ENCODE data around the gene WBP1.
"Not testable (repeated sequence)": the region's sequence is repeated elsewhere in the genome, so short reads cannot be mapped to it uniquely, and the experiment has no call there.

WBP1 gene

GRCh38 chr2:74481431-74481830 is 23.2 kb downstream of the WBP1 start:
- in situ Hi-C loops (cut with HindIII; ENCODE audit: low sequenced_read_pairs), result no loop called here

DNA sequence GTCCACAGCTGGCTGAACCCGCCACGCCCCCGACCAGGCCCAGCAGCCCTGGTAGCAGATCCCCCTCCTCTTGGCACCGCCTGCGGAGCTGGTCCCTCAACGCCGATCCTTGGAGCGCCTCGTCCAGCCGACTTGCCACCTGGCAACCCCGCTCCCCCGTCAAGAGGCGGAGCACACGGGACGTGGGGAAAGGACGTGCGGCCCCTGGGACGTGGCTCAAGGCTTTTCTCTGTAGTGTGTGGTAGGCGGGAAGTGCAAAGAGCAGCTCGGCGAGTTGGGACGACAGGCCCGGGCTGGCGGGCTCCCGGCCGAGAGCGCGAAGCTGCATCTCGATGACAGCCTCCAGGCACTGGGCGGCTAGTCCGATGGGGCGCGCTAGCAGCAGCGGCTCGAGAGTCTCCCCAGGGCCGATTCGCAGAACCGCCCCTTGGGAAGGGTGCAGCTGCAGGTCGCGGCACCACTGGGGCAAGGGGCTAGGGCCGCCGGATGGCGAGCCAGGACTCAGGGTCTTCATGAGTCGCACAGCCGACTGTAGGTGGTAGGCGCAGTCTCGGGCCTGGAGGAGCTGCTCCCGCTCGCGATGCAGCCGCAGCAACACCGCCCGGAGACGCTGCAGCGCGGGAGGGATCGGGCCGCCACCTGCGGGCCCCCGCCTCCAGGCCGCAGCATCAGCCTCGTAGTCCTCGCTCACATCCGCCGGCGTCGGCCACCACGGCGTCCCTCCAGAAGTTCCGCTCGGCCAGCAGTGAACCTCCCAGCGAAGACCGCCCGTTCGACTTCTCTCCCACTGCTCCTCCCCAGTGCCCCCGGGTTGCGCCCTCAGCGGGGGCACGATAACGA is 23.9 kb downstream of the WBP1 start:
- in situ Hi-C loops (cut with HindIII; ENCODE audit: low sequenced_read_pairs), result no loop called here

GRCh38 chr2:74482801-74483674 is 24.8 kb downstream of the WBP1 start, which contains the start of the genes CCDC142 and TTC31:
TSS of gene CCDC142 (minus strand) at chr2:74482998. CDS start at chr2:74482837, 161 bp downstream.
TSS of gene TTC31 (plus strand) at chr2:74483081. CDS start at chr2:74483096, 15 bp downstream.
- in situ Hi-C loops (cut with HindIII; ENCODE audit: low sequenced_read_pairs), result no loop called here

DNA sequence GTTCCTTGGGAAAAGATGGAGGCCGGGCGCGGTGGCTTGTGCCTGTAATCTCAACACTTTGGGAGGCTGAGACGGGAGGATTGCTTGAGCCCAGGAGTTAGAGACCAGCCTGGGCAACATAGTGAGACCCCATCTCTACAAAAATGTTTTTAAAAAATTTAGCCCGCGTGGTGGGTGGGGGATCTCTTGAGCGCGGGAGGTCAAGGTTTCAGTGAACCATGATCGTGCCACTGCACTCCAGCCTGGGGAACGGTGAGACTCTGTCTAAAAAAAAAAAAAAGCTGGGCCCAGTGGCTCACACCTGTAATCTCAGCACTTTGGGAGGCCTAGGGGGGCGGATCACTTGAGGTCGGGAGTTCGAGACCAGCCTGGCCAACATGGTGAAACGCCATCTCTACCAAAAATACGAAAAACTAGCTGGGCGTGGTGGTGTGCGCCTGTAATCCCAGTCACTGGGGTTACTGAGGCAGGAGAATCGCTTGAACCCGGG is 25.5 kb downstream of the WBP1 start:
- in situ Hi-C loops (cut with HindIII; ENCODE audit: low sequenced_read_pairs), result not testable (repeated sequence)

DNA sequence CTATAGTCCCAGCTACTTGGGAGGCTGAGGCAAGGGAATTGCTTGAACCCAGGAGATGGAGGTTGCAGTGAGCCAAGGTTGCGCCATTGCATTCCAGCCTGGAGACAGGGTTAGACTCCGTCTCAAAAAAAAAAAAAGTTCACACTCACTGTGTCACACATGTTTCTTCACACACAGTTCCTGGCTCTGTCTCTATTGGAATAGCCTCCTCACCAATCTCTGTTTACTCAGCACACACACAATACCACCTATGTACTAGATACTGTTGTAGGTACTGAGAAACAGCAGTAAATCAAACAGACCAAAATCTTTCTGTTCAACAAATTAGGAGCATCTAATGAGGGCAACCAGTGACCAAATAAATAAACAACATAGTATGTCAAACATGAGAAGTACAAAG is 27.9 kb downstream of the WBP1 start:
- in situ Hi-C loops (cut with HindIII; ENCODE audit: low sequenced_read_pairs), result no loop called here

GRCh38 chr2:74488643-74489481 is 30.6 kb downstream of the WBP1 start:
- in situ Hi-C loops (cut with HindIII; ENCODE audit: low sequenced_read_pairs), result no loop called here

DNA sequence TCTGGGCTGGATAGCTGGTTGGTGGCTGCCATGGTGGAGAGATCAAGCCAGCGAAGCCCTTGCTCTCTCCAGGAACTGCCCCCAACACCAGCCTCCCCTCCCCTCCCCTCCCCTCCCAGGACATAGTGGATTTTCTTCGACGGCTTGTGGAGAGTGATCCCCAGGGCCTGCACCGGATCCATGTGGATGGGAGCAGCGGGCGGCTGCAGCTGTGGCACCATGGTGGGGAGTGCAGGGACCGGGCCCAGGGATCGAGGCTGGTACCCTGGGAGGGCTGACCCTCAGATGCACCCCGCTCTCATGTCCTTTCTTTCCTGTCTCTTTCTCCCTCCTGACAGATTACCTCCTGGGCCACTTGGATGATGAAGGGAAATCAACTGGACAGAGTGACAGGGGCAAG is 31.7 kb downstream of the WBP1 start:
- in situ Hi-C loops (cut with HindIII; ENCODE audit: low sequenced_read_pairs), result no loop called here

- in situ Hi-C loops (cut with HindIII; ENCODE audit: low sequenced_read_pairs), result no loop called here
Measured at GRCh38 chr2:74491648-74492544, 33.7 kb downstream of the WBP1 start.

DNA sequence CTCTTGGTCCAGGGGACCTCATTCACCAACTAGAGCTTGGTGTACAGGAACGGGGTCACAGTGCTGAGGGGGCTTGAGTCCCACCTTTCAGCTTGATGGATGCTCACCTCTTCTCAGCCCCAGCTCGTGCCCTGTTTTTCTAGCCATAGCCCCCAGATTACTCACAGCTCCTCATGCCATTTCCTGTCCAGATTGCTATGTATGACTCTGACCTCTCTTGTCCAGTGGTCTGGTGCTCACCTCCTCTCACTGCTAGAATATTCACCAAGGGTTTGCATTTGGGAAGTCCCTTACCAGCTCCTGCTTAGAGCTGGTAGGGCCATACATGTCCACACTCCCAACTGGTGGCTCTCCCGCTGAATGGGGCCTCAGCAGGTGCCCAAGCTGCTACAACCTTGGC is 35.3 kb downstream of the WBP1 start:
- in situ Hi-C loops (cut with HindIII; ENCODE audit: low sequenced_read_pairs), result no loop called here

- in situ Hi-C loops (cut with HindIII; ENCODE audit: low sequenced_read_pairs), result no loop called here
Measured at GRCh38 chr2:74495440-74495839, 37.2 kb downstream of the WBP1 start.

GRCh38 chr2:74496997-74497776 is 38.9 kb downstream of the WBP1 start:
- in situ Hi-C loops (cut with HindIII; ENCODE audit: low sequenced_read_pairs), result no loop called here

- in situ Hi-C loops (cut with HindIII; ENCODE audit: low sequenced_read_pairs), result no loop called here
Measured at GRCh38 chr2:74497777-74498499, 39.7 kb downstream of the WBP1 start.

GRCh38 chr2:74498500-74499266 is 40.4 kb downstream of the WBP1 start:
- in situ Hi-C loops (cut with HindIII; ENCODE audit: low sequenced_read_pairs), result no loop called here

- in situ Hi-C loops (cut with HindIII; ENCODE audit: low sequenced_read_pairs), result no loop called here
Measured at GRCh38 chr2:74499267-74499939, 41.2 kb downstream of the WBP1 start, which contains the start of gene LBX2. TSS of gene LBX2 (minus strand) at chr2:74499603. CDS start at chr2:74499537, 66 bp downstream.

DNA sequence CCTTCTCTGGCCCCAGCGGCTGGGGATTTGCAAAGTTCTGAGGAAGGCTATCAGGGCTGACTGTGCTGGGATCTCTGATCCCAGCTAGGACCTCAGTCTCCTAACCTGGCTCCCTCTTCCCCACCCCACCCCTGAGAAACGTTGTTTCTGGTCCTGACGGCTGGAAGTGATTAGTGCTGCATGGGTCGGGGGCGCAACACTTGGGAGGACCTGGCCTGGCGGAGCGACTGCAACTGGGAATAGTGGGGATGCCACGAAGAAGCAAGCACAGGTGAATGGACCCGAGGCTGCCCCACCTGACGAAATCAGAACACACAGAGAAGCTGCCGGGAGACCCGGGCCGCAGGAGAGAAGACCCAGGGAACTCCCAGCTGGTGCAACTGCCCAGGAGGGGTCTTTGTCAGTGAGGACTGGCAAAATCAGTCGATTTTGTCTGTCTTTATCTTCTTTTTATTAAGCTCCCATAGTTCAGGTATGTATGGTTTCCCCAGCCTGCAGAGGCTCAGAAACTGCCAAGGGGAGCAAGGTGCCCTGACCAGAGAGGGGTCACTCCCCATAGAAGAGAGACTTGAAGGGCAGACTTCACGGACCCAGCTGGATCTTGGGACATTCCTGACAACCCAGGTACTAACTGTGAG is 41.8 kb downstream of the WBP1 start:
- in situ Hi-C loops (cut with HindIII; ENCODE audit: low sequenced_read_pairs), result no loop called here

- in situ Hi-C loops (cut with HindIII; ENCODE audit: low sequenced_read_pairs), result no loop called here
Measured at GRCh38 chr2:74500578-74500946, 42.3 kb downstream of the WBP1 start.

Measured in DLD1 (cell line).